Fibroblast of skin of back (primary cell): ENCODE results near the gene ATAD1.
"Not testable (repeated sequence)": the region's sequence is repeated elsewhere in the genome, so short reads cannot be mapped to it uniquely, and the experiment has no call there.

Experiments
- DNase-seq: peaks from one replicate; pipeline ENCODE4 v3.0.0-alpha.2; 2013

The ATAD1 gene

GRCh38 chr10:87801813-87802435, 16.1 kb downstream of the ATAD1 start:
- DNase-seq, result not testable (repeated sequence)

GRCh38 chr10:87799860-87800259, 18.2 kb downstream of the ATAD1 start:
- no peak for DNase-seq

- DNase-seq, result no peak
Observed at GRCh38 chr10:87798082-87798481, 19.9 kb downstream of the ATAD1 start.

- peak; percentile 23 for DNase-seq
Observed at GRCh38 chr10:87794285-87794684, 23.7 kb downstream of the ATAD1 start.

GRCh38 chr10:87790185-87790584, 27.8 kb downstream of the ATAD1 start:
- no peak for DNase-seq

- DNase-seq, result no peak
Observed at GRCh38 chr10:87786421-87786820, 31.6 kb downstream of the ATAD1 start.

- no peak for DNase-seq
Observed at GRCh38 chr10:87782721-87783120, 35.3 kb downstream of the ATAD1 start.

- DNase-seq, result no peak
Observed at GRCh38 chr10:87781545-87781944, 36.5 kb downstream of the ATAD1 start.

GRCh38 chr10:87776328-87776727, 41.7 kb downstream of the ATAD1 start:
- no peak for DNase-seq

GRCh38 chr10:87775766-87776165, 42.3 kb downstream of the ATAD1 start:
- peak; percentile 55 for DNase-seq

GRCh38 chr10:87771871-87772500, 46.0 kb downstream of the ATAD1 start:
- DNase-seq, result peak; percentile 27

GRCh38 chr10:87767253-87767652, 50.8 kb downstream of the ATAD1 start:
- peak; percentile 87 for DNase-seq

- DNase-seq, result no peak
Observed at GRCh38 chr10:87765666-87766376, 52.2 kb downstream of the ATAD1 start.

- no peak for DNase-seq
Observed at GRCh38 chr10:87764072-87764934, 53.7 kb downstream of the ATAD1 start.

- no peak for DNase-seq
Observed at GRCh38 chr10:87763086-87763861, 54.8 kb downstream of the ATAD1 start.

GRCh38 chr10:87761892-87762291, 56.1 kb downstream of the ATAD1 start:
- peak; percentile 60 for DNase-seq

- no peak for DNase-seq
Observed at GRCh38 chr10:87761153-87761552, 56.9 kb downstream of the ATAD1 start.

GRCh38 chr10:87760195-87760905, 57.7 kb downstream of the ATAD1 start:
- DNase-seq, result no peak

GRCh38 chr10:87759551-87759950, 58.5 kb downstream of the ATAD1 start:
- no peak for DNase-seq

- no peak for DNase-seq
Observed at GRCh38 chr10:87757685-87758084, 60.3 kb downstream of the ATAD1 start.
